Suprapubic skin (tissue), 4 donors: ENCODE data around the gene TSPAN17. TPM values are rescaled to one million over a fixed set of nuclear protein-coding genes. Genes with fewer than 3 reads are reported as not detected.

Experiments used
- DNase-seq, 2 donors: peaks; one replicate each; pipeline ENCODE4 v3.0.0-alpha.2; 2019; ENCODE audit warnings: low spot score in 2 of 2
- H3K27ac ChIP-seq: fragments of 200-600 bp; sonication (generic); one replicate; pipeline ENCODE4 v1.5.1; 2019
- H3K27me3 ChIP-seq: fragments of 200-600 bp; sonication (generic); one replicate; pipeline ENCODE4 v1.5.1; 2019
- H3K36me3 ChIP-seq: fragments of 200-600 bp; sonication (generic); one replicate; pipeline ENCODE4 v1.5.1; 2019
- H3K4me1 ChIP-seq: fragments of 200-600 bp; sonication (generic); one replicate; pipeline ENCODE4 v1.5.1; 2019
- H3K4me3 ChIP-seq: fragments of 200-600 bp; sonication (generic); one replicate; pipeline ENCODE4 v1.5.1; 2019; ENCODE audit warnings: mild to moderate bottlenecking
- H3K9me3 ChIP-seq: fragments of 200-600 bp; sonication (generic); one replicate; pipeline ENCODE4 v1.5.1; 2019
- CTCF ChIP-seq, 2 donors: fragments of 200-600 bp in 1 of 2; fragments of 450-650 bp in 1 of 2; sonication (generic) in 1 of 2; IDR thresholded peaks; one replicate each; pipeline ENCODE4 v1.5.1; 2016 to 2019; ENCODE audit warnings: antibody characterized with exemption in 2 of 2, mild to moderate bottlenecking in 1 of 2, moderate library complexity in 1 of 2
- EP300 ChIP-seq: sonication (generic); formaldehyde crosslinking; IDR thresholded peaks from one replicate; pipeline ENCODE4 v1.6.1; 2017; ENCODE audit warnings: antibody characterized with exemption
- POLR2A ChIP-seq, 2 donors: fragments of 450-650 bp; IDR thresholded peaks; one replicate each; pipeline ENCODE4 v1.6.1; 2017; ENCODE audit warnings: antibody characterized with exemption in 2 of 2, mild to moderate bottlenecking in 2 of 2, moderate library complexity in 2 of 2
- POLR2AphosphoS5 ChIP-seq, 3 donors: sonication (generic); formaldehyde crosslinking; IDR thresholded peaks; one replicate each; pipeline ENCODE4 v1.6.1; 2017; ENCODE audit warnings: antibody characterized with exemption in 3 of 3
- WGBS: methylation state at CpG from one replicate; pipeline ENCODE4 v1.1.5; 2018; 5-methylcytosine and 5-hydroxymethylcytosine counted together
- total RNA-seq, 4 donors: library from RNA; depleted of rRNA; stranded (reverse); fragments of >200 nt; gene quantifications; one replicate each; pipeline ENCODE4 v1.1.0, GENCODE V29; 2016

TSPAN17 gene
- total RNA-seq, 4 donors from 2014 or later, result 14.6 to 22.3 (median 17.7) TPM

DNA sequence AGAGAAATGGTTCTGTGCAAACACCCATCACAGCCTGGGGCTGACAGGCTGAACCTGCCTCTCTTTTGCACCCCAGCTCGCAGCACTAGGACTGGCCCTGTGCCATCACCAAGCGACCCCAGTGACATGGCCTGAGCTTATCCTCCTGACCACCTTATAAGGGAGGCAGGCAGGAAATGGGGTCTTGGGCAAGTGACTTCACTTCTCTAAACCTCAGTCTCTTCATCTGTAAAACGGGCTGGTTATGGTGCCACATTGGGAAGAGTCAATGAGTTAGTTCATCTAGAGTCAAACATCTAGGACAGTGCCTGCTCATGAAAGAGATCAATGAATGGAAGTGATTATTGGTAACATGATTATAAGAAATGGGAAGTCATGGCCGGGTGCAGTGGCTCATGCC is 23.1 kb upstream of the TSPAN17 start:
- Histone ChIP-seq H3K4me1 (peaks cover 20% of the 10 kb centered on the region), H3K4me3 (no peak overlapping the region), H3K9me3 (no peaks in the 10 kb centered on the region), H3K36me3 (no peaks in the 10 kb centered on the region), H3K27ac (no peak overlapping the region), H3K27me3 (peaks cover 89% of the 10 kb centered on the region)
- no peak for DNase-seq
- TF ChIP-seq POLR2AphosphoS5 (IDR thresholded peaks at IDR 0.05) (no peak), CTCF (IDR thresholded peaks at IDR 0.05) (no peak), EP300 (no peak), POLR2A (IDR thresholded peaks at IDR 0.05) (no peak)
- 84% methylated on average over 2 of the region's 4 CpGs for WGBS

GRCh38 chr5:176624938-176625337 is 22.3 kb upstream of the TSPAN17 start:
- H3K27ac ChIP-seq, result no peak overlapping the region
- H3K27me3 ChIP-seq, result peaks cover 89% of the 10 kb centered on the region
- no peak for TF ChIP-seq POLR2AphosphoS5 (IDR thresholded peaks at IDR 0.05)
- TF ChIP-seq EP300, result no peak
- no peak for TF ChIP-seq CTCF (IDR thresholded peaks at IDR 0.05)
- TF ChIP-seq POLR2A (IDR thresholded peaks at IDR 0.05), result no peak
- H3K36me3 ChIP-seq, result no peaks in the 10 kb centered on the region
- H3K9me3 ChIP-seq, result no peaks in the 10 kb centered on the region
- 69% methylated on average over 7 of the region's 9 CpGs for WGBS
- DNase-seq, result no peak
- peaks cover 20% of the 10 kb centered on the region for H3K4me1 ChIP-seq
- H3K4me3 ChIP-seq, result no peak overlapping the region

GRCh38 chr5:176625512-176625911 is 21.8 kb upstream of the TSPAN17 start:
- Histone ChIP-seq H3K9me3 (no peaks in the 10 kb centered on the region), H3K27ac (no peak overlapping the region), H3K36me3 (no peaks in the 10 kb centered on the region), H3K27me3 (peaks cover 89% of the 10 kb centered on the region), H3K4me3 (no peak overlapping the region), H3K4me1 (peaks cover 20% of the 10 kb centered on the region)
- DNase-seq, result no peak
- TF ChIP-seq POLR2AphosphoS5 (IDR thresholded peaks at IDR 0.05) (no peak), POLR2A (IDR thresholded peaks at IDR 0.05) (no peak), CTCF (IDR thresholded peaks at IDR 0.05) (no peak), EP300 (no peak)
- 70% methylated on average over 2 of the region's 2 CpGs for WGBS

- no peak for DNase-seq
- 27% methylated on average over 21 of the region's 25 CpGs for WGBS
- Histone ChIP-seq H3K27me3 (peaks cover 89% of the 10 kb centered on the region), H3K36me3 (no peaks in the 10 kb centered on the region), H3K4me1 (peaks cover 22% of the 10 kb centered on the region), H3K27ac (no peak overlapping the region), H3K9me3 (no peaks in the 10 kb centered on the region), H3K4me3 (no peak overlapping the region)
- TF ChIP-seq EP300 (no peak), POLR2A (IDR thresholded peaks at IDR 0.05) (no peak), CTCF (IDR thresholded peaks at IDR 0.05) (no peak), POLR2AphosphoS5 (IDR thresholded peaks at IDR 0.05) (no peak)
Observed at GRCh38 chr5:176625966-176626875, 21.1 kb upstream of the TSPAN17 start.

DNA sequence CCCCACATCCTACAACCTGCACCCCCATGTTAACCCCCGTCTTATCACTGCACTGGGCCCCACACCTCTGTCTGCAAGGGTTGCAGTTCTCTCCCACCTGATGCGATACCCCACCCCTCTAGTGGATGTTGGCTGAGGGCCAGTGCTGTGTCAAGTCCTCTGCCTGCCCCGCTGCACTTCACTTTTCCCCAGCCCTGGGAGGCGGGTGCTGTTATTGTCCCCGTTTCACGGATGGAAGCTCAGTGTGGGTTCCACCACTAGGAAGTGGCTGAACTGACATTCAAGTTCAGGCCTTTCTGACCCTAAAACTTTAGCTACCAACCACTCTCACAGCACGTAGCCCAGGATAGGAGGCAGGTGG is 20.4 kb upstream of the TSPAN17 start:
- no peak for TF ChIP-seq CTCF (IDR thresholded peaks at IDR 0.05)
- TF ChIP-seq EP300, result no peak
- TF ChIP-seq POLR2AphosphoS5 (IDR thresholded peaks at IDR 0.05), result no peak
- TF ChIP-seq POLR2A (IDR thresholded peaks at IDR 0.05), result no peak
- H3K27me3 ChIP-seq, result peaks cover 89% of the 10 kb centered on the region
- 30% methylated on average over 7 of the region's 7 CpGs for WGBS
- no peaks in the 10 kb centered on the region for H3K36me3 ChIP-seq
- H3K27ac ChIP-seq, result no peak overlapping the region
- H3K4me3 ChIP-seq, result no peak overlapping the region
- DNase-seq, result no peak
- H3K4me1 ChIP-seq, result peaks cover 22% of the 10 kb centered on the region
- no peaks in the 10 kb centered on the region for H3K9me3 ChIP-seq
